BLaER1 (cell line): ENCODE results near the gene C1QL1.

Experiments used
- H3K27ac ChIP-seq: shearing (Covaris generic); formaldehyde crosslinking; 2 replicates; pipeline ENCODE4 v1.8.1; 2022
- H3K27me3 ChIP-seq: shearing (Covaris generic); formaldehyde crosslinking; 2 replicates; pipeline ENCODE4 v1.8.1; 2022
- H3K36me3 ChIP-seq: shearing (Covaris generic); formaldehyde crosslinking; 2 replicates; pipeline ENCODE4 v1.8.1; 2022
- H3K4me1 ChIP-seq: shearing (Covaris generic); formaldehyde crosslinking; 2 replicates; pipeline ENCODE4 v1.8.1; 2022
- H3K4me2 ChIP-seq: shearing (Covaris generic); formaldehyde crosslinking; 2 replicates; pipeline ENCODE4 v1.8.1; 2022
- H3K4me3 ChIP-seq: shearing (Covaris generic); formaldehyde crosslinking; 2 replicates; pipeline ENCODE4 v1.8.1; 2022
- H3K9ac ChIP-seq: shearing (Covaris generic); formaldehyde crosslinking; 2 replicates; pipeline ENCODE4 v1.8.1; 2022
- H3K9me3 ChIP-seq: shearing (Covaris generic); formaldehyde crosslinking; 2 replicates; pipeline ENCODE4 v1.8.1; 2022
- H4K20me1 ChIP-seq: shearing (Covaris generic); formaldehyde crosslinking; 2 replicates; pipeline ENCODE4 v1.8.1; 2022
- Cebpa-rat ChIP-seq: shearing (Covaris generic); IDR thresholded peaks from 2 replicates; pipeline ENCODE4 v1.8.1; 2022

Gene C1QL1

GRCh38 chr17:44916781-44917241 is 51.3 kb downstream of the C1QL1 start:
- no peaks in the 10 kb centered on the region for H3K36me3 ChIP-seq
- H3K4me3 ChIP-seq = no peak overlapping the region
- TF ChIP-seq Cebpa-rat = no peak
- H3K9me3 ChIP-seq = no peaks in the 10 kb centered on the region
- no peak overlapping the region for H3K9ac ChIP-seq
- H3K27me3 ChIP-seq = peaks cover 33% of the 10 kb centered on the region
- no peak overlapping the region for H3K27ac ChIP-seq
- peaks cover 36% of the 10 kb centered on the region for H3K4me1 ChIP-seq
- H4K20me1 ChIP-seq = no peaks in the 10 kb centered on the region
- no peak overlapping the region for H3K4me2 ChIP-seq

GRCh38 chr17:44915862-44916780 is 52.0 kb downstream of the C1QL1 start:
- H3K4me2 ChIP-seq = no peak overlapping the region

GRCh38 chr17:44915321-44915726 is 52.8 kb downstream of the C1QL1 start, which contains the start of gene GFAP:
Gene GFAP, minus strand, starts transcription at chr17:44915500. Its CDS starts 14 bp downstream, at chr17:44915486.
- Histone ChIP-seq H3K27me3 (peaks cover 48% of the 10 kb centered on the region), H3K9ac (no peak within 1 kb of the TSS), H3K4me3 (no peak within 1 kb of the TSS), H3K4me1 (peaks cover 36% of the 10 kb centered on the region), H3K27ac (no peak within 1 kb of the TSS), H4K20me1 (no peaks in the 10 kb centered on the region), H3K9me3 (no peaks in the 10 kb centered on the region), H3K36me3 (no peaks in the 10 kb centered on the region), H3K4me2 (peak within 1 kb of the TSS; percentile 19; the same call in 1 of the 2 replicates)
- TF ChIP-seq Cebpa-rat = no peak

More at GRCh38 chr17:44915862-44916780, 52.0 kb downstream of the C1QL1 start:
- Histone ChIP-seq H3K4me3 (no peak overlapping the region), H3K27me3 (peaks cover 40% of the 10 kb centered on the region), H4K20me1 (no peaks in the 10 kb centered on the region), H3K9ac (no peak overlapping the region), H3K9me3 (no peaks in the 10 kb centered on the region), H3K4me1 (peaks cover 36% of the 10 kb centered on the region), H3K36me3 (no peaks in the 10 kb centered on the region), H3K27ac (no peak overlapping the region)
- no peak for TF ChIP-seq Cebpa-rat

GRCh38 chr17:44914698-44915271 is 53.3 kb downstream of the C1QL1 start:
- TF ChIP-seq Cebpa-rat = no peak
- H3K4me1 ChIP-seq = peaks cover 36% of the 10 kb centered on the region

GRCh38 chr17:44914148-44914547 is 54.0 kb downstream of the C1QL1 start:
- peaks cover 36% of the 10 kb centered on the region for H3K4me1 ChIP-seq
- TF ChIP-seq Cebpa-rat = no peak
- no peaks in the 10 kb centered on the region for H3K9me3 ChIP-seq
- peaks cover 52% of the 10 kb centered on the region for H3K27me3 ChIP-seq
- H4K20me1 ChIP-seq = no peaks in the 10 kb centered on the region
- no peak overlapping the region for H3K4me3 ChIP-seq
- no peak overlapping the region for H3K9ac ChIP-seq
- H3K36me3 ChIP-seq = no peaks in the 10 kb centered on the region
- H3K4me2 ChIP-seq = peak overlapping the region; percentile 19; the same call in 1 of the 2 replicates
- no peak overlapping the region for H3K27ac ChIP-seq

More at GRCh38 chr17:44914698-44915271, 53.3 kb downstream of the C1QL1 start:
- Histone ChIP-seq H3K27me3 (peaks cover 52% of the 10 kb centered on the region), H3K36me3 (no peaks in the 10 kb centered on the region), H4K20me1 (no peaks in the 10 kb centered on the region), H3K27ac (no peak overlapping the region), H3K9ac (no peak overlapping the region), H3K4me2 (no peak overlapping the region; the same call in 1 of the 2 replicates), H3K9me3 (no peaks in the 10 kb centered on the region), H3K4me3 (no peak overlapping the region)

GRCh38 chr17:44913676-44914075 is 54.4 kb downstream of the C1QL1 start:
- H3K36me3 ChIP-seq = no peaks in the 10 kb centered on the region
- H3K4me3 ChIP-seq = no peak overlapping the region
- no peak overlapping the region for H3K9ac ChIP-seq
- peak overlapping the region; percentile 19; the same call in 1 of the 2 replicates for H3K4me2 ChIP-seq
- H3K27me3 ChIP-seq = peaks cover 52% of the 10 kb centered on the region
- no peaks in the 10 kb centered on the region for H3K9me3 ChIP-seq
- no peak overlapping the region for H3K27ac ChIP-seq
- TF ChIP-seq Cebpa-rat = no peak
- H4K20me1 ChIP-seq = no peaks in the 10 kb centered on the region
- H3K4me1 ChIP-seq = peaks cover 41% of the 10 kb centered on the region

GRCh38 chr17:44912763-44913544 is 55.1 kb downstream of the C1QL1 start:
- H3K27ac ChIP-seq = no peak overlapping the region
- no peaks in the 10 kb centered on the region for H3K36me3 ChIP-seq
- TF ChIP-seq Cebpa-rat = no peak
- no peaks in the 10 kb centered on the region for H4K20me1 ChIP-seq
- no peak overlapping the region for H3K9ac ChIP-seq
- H3K27me3 ChIP-seq = peaks cover 52% of the 10 kb centered on the region
- no peak overlapping the region for H3K4me2 ChIP-seq
- H3K4me3 ChIP-seq = no peak overlapping the region
- no peaks in the 10 kb centered on the region for H3K9me3 ChIP-seq
- peaks cover 48% of the 10 kb centered on the region for H3K4me1 ChIP-seq

- H4K20me1 ChIP-seq = no peaks in the 10 kb centered on the region
- no peak for TF ChIP-seq Cebpa-rat
- H3K27me3 ChIP-seq = peaks cover 52% of the 10 kb centered on the region
- peak overlapping the region; percentile 82 for H3K4me2 ChIP-seq
- 0 out of 2 replicates have a peak overlapping the region, but pooled peaks have one; percentile 10 for H3K9ac ChIP-seq
- H3K4me3 ChIP-seq = peak overlapping the region; percentile 39
- H3K4me1 ChIP-seq = peaks cover 54% of the 10 kb centered on the region
- no peak overlapping the region for H3K27ac ChIP-seq
- no peaks in the 10 kb centered on the region for H3K9me3 ChIP-seq
- H3K36me3 ChIP-seq = no peaks in the 10 kb centered on the region
These were observed 56.7 kb downstream of the C1QL1 start for GRCh38 chr17:44911133-44912001.
